ENCODE data around the gene ADRA2C. TPM values are rescaled to one million over a fixed set of nuclear protein-coding genes. Genes with fewer than 3 reads are reported as not detected.

The ADRA2C gene
- total and polyA plus RNA-seq, 11 donors = 3.4 to 7.7 (median 5.0) TPM

DNA sequence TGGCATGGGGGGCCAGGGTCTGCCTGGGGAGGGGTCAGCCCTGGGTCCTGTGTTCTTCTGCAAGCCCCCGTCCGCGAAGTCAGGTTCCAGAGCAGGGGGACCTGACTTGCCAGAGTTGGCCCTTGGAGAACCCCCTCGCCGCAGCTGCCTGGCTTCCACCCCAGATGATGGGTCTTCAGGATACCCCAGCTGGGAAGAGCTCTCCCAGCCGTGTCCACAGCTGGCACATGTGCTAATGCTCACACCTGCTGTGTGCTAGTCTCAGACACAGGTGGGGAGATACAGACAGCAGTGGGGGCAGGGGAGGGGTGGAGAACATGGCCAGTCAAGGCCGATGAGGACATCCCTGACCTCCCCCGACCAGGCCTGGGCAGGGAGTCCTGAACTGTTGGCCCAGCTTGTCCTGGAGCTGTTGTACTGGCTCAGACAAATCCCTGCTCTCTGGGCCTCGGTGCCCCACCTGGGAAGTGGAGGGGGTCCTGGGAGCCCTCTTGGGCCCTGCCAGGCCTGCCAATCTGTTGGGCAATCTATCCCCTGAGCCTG lies 3.5 kb downstream of the ADRA2C start:
- intact Hi-C loops (cut with DNase I) = loop anchor here in 4 of 10 donors (5.0 to 10.0 kb wide), 2 partner anchors 105 to 113 kb away; no protein-coding TSS in a partner anchor
- H3K36me3 ChIP-seq = no peaks in the 10 kb centered on the region
- no peak overlapping the region for H3K27ac ChIP-seq
- WGBS, 4 donors = 52 to 73% (median 71%) methylated on average over 4 to 9 of the region's 9 CpGs
- no peaks in the 10 kb centered on the region for H3K9me3 ChIP-seq
- H3K4me1 ChIP-seq = peaks cover 0 to 13% (median 0%) of the 10 kb centered on the region in 12 donors
- H3K27me3 ChIP-seq = peaks cover 19 to 75% (median 50%) of the 10 kb centered on the region in 9 donors
- H3K4me3 ChIP-seq = no peak overlapping the region
- TF ChIP-seq POLR2A (IDR thresholded peaks at IDR 0.05) (no peak), CTCF (IDR thresholded peaks at IDR 0.05) (no peak)
- no peak for DNase-seq
- ATAC-seq = no peak

DNA sequence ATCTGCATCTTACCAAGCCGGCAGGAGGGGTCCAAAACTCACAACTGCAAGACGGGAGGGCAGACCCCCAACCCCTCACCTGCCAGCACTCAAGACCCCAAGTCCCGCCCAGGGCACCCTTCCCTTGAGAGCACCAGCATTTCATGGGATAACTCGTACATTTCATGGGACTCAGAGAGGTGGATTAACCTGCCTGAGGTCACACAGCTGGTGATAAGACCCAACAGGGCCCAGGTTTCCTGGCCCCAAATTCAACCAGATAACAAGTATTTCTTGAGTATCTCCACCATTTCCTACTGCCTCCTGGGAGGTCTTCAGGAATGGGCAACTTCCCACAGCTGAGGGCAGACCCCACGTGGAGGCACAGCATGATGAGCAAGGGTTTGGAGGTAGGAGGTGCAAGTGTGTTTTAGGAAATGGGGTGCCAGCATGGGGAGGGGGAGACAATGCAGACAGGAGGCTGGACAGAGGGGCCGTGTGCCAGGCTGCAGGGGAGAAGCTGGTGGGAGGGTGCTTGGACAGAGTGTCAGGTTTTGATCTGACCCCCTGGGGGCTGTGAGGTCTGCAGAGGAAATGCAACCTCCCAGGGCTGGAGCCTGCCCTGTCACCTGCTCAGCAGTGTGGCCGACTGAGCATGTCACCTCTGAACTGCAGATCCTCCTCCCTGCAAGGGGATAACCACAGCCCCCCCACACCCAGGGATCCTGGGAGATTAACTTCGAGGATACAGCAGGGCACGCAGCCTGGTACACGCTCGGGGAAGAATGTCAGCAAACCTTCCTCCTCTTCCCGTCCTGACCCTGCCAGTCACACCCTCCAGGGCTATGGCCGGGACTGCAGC lies 4.4 kb downstream of the ADRA2C start:
- no peaks in the 10 kb centered on the region for H3K36me3 ChIP-seq
- peaks cover 19 to 75% (median 42%) of the 10 kb centered on the region in 9 donors for H3K27me3 ChIP-seq
- peaks cover 0 to 8% (median 0%) of the 10 kb centered on the region in 12 donors for H3K4me1 ChIP-seq
- no peaks in the 10 kb centered on the region for H3K9me3 ChIP-seq
- H3K4me3 ChIP-seq = no peak overlapping the region
- intact Hi-C loops (cut with DNase I) = no loop called here
- DNase-seq (no peak), ATAC-seq (no peak)
- H3K27ac ChIP-seq = no peak overlapping the region
- 36 to 69% (median 40%) methylated on average over 11 to 13 of the region's 13 CpGs for WGBS, 4 donors
- TF ChIP-seq CTCF (IDR thresholded peaks at IDR 0.05) (no peak), POLR2A (IDR thresholded peaks at IDR 0.05) (no peak)

DNA sequence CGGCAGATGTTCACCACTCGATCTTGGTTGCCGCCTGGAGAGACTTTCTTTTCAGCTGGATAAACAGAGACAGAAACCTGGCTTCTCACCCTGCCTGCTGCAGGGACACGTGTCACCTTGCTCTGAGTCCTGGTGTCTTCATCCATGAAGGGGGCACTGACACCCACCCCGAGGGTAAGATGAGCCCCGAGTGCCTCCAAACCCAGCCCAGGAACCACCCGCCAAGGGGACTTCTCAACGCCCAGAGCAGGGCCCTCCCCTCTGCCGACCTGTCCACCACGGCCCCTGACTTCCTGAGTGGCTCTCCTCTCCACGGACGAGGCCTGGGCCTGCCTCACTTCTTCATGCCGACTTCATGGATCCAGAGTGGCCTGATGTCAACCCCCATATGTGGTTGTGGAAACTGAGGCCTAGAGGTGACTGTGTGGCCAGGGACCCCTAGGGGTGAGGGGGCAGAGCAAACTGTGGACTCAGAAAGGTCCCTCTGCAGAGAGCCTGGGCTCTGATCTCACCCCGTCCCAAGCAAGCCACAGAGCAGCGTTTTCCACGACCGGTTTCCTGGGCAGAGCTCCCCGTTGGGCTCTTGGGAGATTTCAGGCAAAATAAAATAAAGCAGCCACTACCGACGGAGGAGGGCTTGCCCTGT lies 5.1 kb downstream of the ADRA2C start:
- H3K4me1 ChIP-seq = peaks cover 0 to 8% (median 0%) of the 10 kb centered on the region in 12 donors
- no peak for ATAC-seq
- intact Hi-C loops (cut with DNase I) = no loop called here
- TF ChIP-seq CTCF (IDR thresholded peaks at IDR 0.05) = no peak
- no peak overlapping the region for H3K27ac ChIP-seq
- 45 to 51% (median 48%) methylated on average over 11 to 20 of the region's 20 CpGs for WGBS, 4 donors
- H3K36me3 ChIP-seq = no peaks in the 10 kb centered on the region
- H3K27me3 ChIP-seq = peaks cover 19 to 75% (median 42%) of the 10 kb centered on the region in 9 donors
- no peak for DNase-seq
- no peak overlapping the region for H3K4me3 ChIP-seq
- no peaks in the 10 kb centered on the region for H3K9me3 ChIP-seq

DNA sequence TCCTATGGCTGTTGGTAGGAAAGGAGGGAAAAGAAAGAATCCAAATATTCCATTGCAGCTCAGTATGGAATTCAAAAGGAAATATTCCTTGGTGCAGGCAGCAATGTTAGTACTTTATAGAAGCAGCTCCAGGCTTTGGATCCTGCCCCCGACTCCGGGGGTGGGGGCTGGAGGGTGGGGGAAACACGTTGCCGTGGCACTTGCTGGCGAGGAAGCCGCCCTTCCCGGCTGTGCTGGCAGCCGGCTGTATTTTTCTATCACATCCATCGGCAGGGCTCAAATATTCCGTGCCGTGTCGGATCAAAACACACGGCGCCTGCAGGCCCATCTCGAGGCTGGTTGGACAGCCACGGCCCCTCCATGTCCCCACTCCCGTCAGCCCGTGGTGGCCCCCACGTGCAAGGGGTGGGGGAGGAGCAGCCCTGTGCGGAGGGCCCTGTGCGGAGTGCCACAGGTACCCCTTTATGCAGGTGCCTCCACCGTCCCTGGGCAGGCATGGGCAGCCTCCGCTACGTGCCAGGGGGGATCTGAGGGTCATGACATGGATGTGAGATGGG lies 5.8 kb downstream of the ADRA2C start:
- no peak for TF ChIP-seq POLR2A (IDR thresholded peaks at IDR 0.05)
- TF ChIP-seq CTCF (IDR thresholded peaks at IDR 0.05) = no peak
- 60 to 72% (median 67%) methylated on average over 21 to 24 of the region's 24 CpGs for WGBS, 4 donors
- intact Hi-C loops (cut with DNase I) = no loop called here
- H3K4me1 ChIP-seq = peaks cover 0 to 1% (median 0%) of the 10 kb centered on the region in 12 donors
- ATAC-seq = no peak
- no peak for DNase-seq
- no peak overlapping the region for H3K27ac ChIP-seq
- no peaks in the 10 kb centered on the region for H3K36me3 ChIP-seq
- peaks cover 19 to 70% (median 36%) of the 10 kb centered on the region in 9 donors for H3K27me3 ChIP-seq
- no peaks in the 10 kb centered on the region for H3K9me3 ChIP-seq
- H3K4me3 ChIP-seq = no peak overlapping the region
